Activated T-cell treated with anti-CD3 and anti-CD28 coated beads for 48 hours (primary cell): ENCODE measurements around the gene ING5.

Source experiments
- DNase-seq: peaks from one replicate; pipeline ENCODE4 v3.0.0-alpha.2; 2020; ENCODE audit warnings: low read depth

ING5 gene

DNA sequence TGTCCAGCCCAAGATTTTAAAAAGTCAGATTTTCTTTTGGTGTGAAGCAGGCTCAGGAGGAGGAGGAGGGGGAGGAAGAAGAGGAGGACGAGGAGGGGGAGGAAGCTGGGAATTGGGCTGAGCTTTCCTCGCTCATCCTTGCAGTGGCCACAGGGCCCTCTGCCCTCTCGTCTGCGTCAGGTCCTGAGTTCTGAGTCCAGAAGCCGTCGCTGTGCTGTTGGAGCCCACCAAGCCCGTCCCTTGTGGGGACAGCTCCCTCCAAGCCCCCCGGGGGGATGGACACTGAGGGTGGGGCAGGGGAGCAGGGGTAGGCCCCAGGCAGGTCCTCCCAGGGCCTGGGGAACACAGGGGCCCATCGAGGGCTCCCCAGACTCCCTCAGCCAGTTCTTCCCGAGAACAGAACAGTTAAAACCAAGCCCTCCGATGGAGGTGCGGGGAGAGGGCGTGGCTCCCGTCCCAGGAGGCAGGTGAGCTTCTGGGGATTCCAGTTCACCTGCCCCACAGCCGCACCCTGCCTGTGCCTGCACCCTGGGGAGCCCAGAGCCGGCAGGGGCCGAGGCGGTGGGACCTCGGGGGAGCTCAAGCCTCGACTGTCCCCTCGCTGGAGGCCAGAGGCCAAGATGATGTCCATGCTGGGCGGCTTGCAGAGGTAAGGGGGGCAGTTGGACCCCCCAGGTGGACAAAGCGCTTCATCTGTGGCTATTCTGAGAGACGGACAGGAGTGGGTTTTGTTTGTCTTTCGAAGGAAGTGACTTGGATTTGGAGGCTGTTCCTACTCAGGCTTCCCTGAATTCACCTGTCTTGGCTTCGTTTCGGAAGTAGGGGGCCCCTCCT, 74.7 kb downstream of the ING5 start, which contains the start of gene GAL3ST2:
Gene GAL3ST2 (plus strand): TSS at position 487 of the 834 bp plus-strand sequence. CDS start 134 bp downstream, at position 621.
- DNase-seq = no peak

DNA sequence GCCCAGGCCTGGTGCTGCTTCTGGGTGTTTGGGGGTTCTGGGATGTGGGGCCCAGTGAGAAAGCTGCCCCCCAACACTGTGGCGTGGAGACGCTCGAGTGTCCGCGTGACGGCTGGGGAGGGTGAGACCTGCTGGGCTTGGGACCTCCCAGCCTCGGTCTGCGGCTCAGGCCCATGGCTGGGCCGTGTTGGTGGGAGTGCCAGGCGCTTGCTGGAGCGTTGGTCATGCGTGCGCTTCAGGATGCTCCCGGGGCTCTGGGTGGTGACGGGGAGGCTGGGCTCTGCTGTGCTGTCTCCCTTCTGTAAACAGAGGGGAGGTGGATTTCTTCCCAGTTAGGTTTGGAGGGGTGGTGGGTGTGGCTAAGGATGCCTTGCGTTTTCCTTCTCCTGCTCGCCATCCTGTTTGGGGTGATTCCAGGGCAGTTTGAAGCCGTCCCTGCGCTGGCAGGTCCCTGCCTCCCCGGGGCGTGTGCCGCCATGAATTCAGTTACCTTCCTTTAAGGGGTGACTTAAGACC, 75.4 kb downstream of the ING5 start:
- no peak for DNase-seq

DNA sequence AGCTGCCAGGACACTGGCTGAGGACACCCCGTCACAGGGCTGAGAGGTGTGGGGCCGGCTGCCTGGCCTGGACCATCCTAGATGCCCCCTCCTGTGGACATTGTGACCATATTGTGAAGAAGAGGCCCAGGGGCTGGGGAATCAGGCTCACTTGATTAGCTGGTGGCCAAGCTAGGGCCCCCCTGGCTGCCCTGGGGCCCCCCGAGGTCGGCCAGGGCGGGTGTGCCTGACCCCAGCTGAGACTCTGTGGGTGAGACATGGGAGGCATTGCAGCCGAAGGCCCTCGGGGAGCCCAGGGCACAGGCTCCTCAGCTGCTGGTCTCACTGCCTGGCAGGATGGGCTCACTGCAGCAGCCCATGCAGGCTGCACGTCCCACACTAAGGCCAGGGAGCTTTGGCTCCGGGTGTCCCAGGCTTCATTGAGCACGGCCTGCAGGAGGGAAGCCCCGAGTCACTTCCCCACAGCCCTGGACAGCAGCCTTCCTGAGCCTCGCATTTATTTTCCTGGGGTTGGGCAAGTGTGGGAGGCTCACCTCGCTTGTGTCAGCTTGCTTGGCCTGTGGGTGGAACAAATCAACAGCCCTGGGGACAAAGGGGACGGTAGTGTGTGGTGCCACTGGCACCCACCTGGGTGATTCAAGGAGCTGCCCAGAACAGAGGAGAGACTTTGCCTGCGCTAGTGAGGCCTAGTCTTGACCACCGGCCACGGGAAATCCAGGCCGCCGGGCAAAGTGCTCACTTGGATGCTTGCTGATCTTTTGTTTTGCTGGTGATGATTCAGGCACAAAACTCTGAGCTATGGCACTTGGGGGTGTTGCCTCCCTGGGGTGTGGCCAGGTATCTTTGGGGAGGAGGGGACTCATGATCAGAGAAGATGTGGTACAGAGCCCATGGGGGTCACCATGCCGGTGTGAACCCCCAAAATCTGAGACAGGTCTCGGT, 76.1 kb downstream of the ING5 start:
- no peak for DNase-seq
